ENCODE results near the gene NRXN3.

NRXN3 gene

DNA sequence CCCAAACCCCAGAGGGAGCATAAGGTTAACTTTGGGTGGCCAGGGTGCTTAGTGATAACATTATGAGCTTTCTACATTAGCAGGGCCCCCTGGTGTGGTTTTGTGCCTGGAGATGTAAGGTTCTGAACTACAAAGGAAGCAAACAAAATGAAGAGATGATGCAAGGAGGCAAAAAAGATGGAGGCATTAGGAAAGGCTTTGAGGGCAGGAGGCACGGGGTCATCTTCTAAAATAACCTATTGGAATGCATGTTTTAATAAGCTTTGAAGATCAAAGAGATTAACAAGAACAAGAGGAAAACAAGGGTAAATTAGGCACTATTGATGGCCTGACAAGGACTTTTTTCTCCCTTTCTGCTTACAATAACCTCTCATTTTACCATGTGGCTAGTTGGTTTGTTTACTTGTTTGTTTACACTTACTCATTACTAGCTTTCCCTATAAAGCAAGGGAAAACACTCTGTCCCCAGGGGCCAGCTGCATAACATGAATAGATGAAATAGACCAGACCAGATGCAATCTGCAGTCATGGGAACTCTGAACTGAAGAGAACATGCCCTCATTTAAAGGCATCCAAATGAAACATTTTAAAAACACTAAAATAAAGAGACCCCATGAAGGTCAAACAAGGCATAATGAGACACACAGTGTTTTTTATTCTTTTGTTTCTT is 1650.8 kb downstream of the NRXN3 start:
- no peak for FAIRE-seq

DNA sequence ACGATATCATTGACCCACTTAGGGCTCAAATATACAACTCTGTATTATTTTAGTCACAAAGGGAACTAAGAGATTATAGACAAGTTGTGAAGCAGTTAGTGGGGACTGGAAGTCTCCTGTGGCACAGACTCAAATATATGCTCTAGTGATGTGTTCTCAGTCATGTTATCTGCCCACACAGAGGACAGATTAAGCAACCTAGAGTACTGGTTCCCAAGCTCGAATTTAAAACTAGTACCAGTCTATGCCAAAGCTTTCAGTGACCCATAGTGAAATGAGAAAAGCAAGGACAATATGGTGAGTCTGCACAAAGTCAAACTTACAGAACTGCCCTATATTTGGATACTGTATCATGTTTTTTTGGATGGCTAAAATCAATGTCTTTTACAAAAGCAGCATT is 1651.9 kb downstream of the NRXN3 start:
- no peak for FAIRE-seq

DNA sequence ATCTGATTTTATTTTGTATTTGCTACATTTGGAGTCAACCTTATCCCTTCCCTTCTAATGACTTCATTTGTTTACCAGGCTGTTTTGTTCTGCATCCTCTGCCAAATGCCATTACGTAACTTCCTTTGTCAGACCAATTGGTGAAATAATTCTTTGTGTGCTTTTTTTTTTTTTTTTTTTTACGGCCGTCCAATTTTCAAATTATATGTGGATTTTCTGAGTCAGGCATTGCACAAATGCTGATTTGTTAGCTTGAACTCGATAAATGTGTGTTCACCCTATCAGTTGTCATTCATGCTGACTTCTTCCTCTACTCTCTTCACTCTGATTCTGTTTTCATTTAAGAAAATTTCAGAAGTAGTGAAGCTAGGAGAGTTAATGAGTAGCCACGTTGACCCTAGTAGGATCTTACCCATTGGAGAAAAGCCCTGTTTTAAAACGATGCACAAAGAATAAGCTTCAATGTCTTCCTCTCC is 1654.9 kb downstream of the NRXN3 start:
- no peak for FAIRE-seq

DNA sequence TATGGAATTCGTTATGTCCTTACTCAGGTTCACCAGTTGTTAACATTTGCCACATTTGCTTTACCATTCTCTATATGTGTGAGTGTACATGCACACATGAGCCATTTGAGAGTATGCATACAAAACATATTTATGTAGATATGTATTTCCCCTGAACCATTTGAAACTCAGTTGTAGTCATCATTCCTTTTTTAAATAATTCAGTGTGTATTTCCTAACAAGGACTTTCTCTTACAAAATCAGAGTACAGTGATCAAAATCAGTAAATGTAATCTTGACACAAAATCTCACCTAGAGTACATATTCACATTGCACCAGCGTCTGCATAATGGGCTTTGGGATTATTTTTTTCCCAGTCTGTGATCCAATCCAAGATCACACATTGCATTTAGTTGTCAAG is 1656.2 kb downstream of the NRXN3 start:
- no peak for FAIRE-seq

DNA sequence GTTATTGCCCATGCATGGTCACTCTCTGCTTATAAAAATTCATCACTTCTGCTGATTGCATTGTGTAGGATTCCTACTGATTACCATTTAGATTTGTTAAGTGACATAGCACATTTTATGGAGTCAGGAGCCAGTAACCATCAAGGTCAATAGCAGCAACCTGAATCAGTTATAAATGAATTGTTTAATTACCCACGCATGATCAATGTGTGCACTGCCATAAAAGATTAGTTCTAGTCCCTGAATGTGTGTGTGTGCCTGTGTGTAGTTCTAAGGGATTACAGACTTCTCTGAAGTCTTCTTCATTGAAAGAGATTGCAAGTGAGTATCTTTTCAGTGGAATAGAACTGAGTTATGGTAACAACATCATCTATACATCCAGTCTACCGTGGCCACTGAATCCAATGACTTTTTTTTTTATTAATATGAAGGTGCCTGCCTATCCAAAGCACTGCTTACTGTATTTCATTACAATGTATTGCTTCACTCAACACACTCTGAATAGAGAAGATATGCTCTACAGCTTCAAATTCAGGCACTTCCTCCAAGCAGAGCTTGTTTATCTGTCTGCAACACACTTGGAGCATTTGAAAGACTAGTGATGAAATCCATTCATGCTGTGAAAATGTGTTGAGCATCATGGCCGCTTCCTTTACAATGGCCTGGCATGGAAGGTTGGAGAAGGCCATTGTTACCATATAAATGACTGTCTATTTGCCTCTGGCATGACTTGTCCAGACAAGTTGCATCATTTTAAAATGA is 1659.4 kb downstream of the NRXN3 start:
- FAIRE-seq: no peak

DNA sequence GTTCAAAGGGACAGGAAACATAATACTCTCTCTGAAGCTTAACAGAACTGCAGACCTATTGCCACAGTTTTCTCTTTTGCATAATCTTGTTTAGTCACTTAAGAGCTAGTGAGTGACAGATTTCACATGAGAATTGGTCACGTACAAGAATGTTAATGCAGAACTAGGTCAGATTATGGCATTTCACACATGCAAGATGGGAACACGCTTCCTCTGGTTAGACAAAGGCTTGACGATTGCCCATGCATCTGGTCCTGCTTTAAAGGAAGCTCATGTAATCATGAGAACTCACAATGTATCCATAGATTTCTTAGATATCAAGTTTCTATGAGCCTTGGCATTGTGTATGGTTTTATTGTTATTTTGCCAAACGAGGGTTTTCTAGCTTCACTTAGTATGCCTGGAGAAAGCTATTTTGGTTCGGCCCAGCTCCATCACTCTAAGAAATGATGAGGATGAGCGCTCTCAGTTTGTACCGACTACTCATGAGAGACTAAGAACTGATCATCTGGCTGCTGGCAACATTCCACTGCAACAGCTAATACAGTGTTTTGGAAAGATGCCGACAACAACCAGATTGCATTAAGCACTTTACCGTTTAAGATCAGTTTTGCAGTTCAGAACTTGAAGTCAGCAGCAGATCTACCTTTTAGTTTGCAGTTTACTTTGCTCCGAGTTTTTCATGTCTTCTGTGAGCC is 1661.2 kb downstream of the NRXN3 start:
- no peak for FAIRE-seq

DNA sequence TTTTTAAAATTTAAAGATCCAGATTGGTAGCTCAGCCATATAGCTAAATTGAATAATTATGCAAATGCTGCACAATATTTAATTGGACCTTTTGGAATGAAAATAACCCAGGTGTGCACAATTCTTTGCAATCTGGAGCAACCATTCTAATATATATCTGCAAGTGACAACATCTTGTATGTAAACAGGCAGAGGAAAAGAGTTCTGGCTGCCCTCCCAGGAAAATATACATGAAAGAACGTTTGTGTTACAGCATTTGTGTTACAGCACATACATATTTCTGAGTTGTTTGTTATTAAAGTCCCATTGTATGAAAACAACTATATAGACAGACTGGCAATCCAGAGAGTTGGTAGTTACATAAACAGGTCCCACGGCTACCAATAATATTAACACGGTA is 1663.6 kb downstream of the NRXN3 start:
- FAIRE-seq: no peak

DNA sequence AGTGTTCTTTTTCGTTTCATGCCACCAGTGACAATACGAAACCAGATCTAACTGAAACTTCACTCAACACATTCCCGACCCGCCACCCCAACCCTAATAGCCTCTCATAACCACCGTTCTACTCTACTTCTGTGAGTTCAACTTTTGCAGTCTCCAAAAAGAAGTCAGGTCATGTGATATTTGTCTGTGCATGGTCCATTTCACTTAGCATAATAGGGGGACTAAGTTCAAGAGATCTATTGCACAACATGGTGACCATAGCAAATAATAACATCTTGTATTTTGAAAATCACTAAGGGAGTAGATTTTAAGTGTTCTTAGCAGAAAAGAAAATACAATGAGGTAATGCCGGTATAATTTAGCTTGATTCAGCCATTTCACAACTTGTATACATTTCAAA is 1664.7 kb downstream of the NRXN3 start:
- FAIRE-seq: no peak

DNA sequence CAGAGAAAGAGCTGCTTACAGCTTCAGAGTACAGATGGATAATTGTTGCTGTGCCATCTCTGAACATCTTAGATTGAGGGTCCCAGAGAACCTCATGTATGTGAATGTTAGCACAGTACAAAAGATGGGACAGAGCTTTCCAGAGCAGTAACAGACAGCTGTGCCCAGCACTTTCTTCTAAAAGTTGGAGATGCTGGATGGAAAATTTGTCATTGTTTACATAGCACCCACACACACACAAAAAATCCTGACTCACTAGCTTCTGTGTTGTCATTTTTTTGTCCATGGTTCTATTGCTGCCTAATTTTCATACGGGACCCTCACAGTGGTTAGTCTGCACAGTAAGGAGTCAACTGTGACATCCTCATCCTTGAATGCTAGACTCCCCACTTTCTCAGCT is 1666.4 kb downstream of the NRXN3 start:
- no peak for FAIRE-seq

DNA sequence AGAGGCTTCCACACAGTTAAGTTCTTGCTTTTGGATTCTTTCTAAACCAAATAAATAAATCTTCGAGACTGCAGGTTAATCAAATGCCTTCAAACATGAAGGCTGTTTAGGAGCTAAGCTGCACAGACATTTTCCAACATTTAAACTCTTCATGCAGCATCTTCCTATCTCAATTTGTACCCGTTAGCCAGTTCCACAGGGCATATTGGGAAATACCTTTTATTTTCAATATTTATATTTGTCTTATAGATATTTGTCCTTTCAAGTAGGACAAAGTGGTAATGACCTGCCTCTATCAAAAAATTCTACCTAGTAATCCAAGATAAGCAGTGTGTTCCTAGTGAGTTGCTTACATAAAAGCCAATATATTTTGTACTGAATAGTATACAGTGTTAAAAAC is 1667.5 kb downstream of the NRXN3 start:
- no peak for FAIRE-seq

DNA sequence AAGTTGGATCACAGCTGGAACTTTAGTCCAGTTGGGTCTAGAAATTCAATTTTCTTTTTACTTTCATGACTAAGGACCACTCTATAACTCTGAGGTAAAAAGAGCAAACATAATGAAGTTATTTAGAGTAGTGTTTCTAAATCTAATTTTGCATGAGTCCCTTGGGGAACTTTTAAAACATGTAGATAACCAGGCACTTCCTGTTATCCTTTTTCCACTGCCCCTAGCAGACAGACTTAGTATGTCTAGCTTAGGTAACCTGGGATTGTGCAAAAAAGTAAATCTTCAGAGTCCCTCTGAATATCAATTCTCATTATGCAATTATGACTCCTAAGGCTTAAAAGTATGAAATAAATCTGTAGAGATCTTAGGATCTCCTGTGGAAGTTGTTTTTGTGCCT is 1669.9 kb downstream of the NRXN3 start:
- no peak for FAIRE-seq

DNA sequence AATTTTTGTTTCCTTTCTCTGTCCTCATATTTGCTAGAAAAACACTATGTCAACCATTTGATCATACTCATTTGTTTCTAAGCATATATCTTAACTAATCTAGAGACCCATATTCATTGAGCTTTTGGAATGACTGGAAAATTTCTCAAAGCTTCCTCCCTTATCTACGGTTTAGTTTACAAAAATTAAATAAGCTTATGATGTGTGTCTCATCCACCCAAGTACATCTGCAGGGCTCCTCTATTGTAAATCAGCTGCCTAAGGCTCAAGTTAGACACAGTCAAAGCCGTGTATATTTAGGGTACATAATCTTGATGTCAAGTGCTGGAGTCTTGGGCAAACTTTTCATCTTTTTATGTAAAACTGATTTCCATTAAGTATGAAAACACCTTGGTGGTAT is 1670.7 kb downstream of the NRXN3 start:
- FAIRE-seq: no peak

DNA sequence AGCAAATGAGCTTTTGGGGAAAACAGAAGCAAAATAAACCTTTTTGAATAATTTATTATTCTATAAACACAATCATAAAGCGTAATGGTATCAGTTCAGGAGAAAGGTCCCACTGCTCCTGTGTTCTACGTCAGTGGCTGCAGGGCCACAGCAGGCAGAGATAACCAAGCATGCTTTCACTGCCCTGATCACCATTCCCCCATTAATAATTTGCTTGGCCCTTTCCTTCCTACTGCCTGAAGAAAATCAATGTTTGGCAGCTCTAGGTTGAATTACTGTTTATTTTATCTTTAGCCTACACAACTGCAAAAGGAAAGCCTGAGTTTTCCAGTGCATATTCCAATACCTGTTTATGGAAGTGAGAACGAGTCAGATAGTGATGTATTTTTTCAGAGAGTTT is 1671.3 kb downstream of the NRXN3 start:
- no peak for FAIRE-seq

DNA sequence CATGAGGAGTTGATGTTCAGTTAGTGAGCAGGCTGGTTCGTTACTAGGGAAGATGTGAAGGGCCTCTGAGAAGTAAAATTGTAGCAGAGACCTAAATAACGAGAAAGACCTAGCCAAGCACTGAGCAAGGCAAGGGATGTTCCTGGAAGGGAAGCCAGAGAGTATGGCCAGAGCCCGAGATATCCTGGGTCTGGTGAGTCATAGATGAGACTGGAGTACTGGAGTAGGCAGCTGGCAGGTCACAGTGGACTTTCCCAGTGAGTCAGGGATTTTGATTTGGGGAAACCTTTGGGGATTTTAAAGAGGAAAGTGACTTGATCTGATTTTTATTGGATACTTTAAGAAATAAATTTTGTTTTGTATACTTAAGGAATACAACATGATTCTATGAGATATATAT is 1672.1 kb downstream of the NRXN3 start:
- FAIRE-seq: no peak

DNA sequence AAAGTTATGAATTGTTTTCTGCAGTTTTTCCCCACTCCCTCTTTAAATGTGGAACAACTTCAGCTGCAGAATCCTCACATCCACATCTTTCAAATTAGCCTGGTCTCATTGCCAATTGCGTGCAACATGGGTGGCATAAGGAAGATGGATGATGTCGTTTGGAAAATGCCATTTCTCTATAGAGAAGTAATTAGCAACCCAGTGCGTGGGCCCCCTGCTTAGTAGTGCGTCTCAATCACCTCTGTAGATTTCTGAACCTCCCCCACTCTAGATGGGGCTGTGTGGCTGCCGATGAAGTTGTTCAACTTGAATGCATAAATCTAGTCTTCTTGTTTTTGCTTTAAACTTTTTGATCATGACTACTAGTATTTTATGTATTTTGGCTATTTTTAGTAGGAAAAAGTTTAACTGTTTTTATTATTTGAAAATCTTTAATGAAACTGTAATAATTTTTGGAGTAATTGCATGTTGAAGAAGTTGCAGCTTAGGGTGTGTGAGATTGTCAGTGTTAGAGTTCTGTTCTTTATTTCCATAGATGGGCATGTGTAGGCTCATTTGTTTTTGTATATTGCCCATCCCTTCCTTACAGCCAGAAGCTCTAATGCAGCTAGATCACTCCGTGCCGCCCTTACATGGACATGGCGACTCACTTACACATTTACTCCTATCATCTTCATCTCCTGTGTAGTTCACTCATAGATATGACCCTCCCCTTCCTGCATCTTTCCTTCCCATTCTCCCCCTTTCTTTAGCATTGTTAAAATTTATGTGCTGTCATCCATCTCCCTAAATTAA is 1683.0 kb downstream of the NRXN3 start:
- no peak for FAIRE-seq

DNA sequence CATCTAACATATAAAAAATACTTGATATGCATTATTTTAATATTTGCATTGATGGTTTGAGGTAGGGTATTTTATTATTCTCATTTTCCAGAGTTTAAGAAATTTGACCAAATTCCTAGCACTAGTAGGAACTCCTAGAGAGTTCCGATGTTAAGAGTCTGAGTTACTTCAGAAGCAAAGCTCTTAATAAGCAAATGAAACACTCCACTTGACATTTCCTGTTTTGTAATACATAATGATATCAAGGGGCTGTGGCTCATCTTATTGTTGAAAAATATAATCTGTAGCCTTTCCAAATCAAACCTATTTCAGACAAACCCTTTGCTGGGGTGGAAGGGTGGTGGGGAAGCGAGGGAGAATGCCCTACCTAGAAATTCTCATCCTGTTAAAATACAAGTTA is 1685.6 kb downstream of the NRXN3 start:
- no peak for FAIRE-seq

DNA sequence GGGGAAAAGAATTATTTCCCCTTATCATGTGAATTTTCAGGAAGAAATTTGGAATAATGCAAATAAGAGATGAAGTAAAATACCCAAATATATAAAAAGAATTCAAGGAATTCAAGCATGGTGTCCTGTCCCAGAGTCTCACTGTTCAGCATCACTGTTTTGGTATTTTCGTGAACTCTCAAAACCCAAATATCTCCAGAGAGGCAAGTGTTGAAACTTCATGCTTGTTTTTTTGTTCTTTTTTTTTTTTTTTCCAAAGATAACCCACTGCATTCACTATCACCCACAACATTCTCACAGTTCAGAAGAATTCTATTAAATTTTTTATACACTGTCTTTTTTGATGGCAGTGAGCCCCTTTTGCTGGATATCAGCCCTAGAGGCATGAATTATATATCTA is 1686.2 kb downstream of the NRXN3 start:
- no peak for FAIRE-seq

DNA sequence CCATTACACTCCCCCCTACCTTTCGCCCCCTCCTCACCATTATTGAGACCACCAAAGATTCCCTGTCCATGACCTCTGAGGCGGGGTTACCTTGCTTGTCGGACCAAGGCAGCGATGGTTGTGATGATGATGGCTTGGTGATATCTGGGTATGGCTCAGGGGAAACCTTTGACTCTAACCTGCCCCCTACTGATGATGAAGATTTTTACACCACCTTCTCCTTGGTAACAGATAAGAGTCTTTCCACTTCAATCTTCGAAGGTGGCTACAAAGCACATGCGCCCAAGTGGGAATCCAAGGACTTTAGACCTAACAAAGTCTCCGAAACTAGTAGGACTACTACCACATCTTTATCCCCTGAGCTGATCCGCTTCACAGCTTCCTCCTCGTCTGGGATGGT is 1690.9 kb downstream of the NRXN3 start:
- FAIRE-seq: no peak

DNA sequence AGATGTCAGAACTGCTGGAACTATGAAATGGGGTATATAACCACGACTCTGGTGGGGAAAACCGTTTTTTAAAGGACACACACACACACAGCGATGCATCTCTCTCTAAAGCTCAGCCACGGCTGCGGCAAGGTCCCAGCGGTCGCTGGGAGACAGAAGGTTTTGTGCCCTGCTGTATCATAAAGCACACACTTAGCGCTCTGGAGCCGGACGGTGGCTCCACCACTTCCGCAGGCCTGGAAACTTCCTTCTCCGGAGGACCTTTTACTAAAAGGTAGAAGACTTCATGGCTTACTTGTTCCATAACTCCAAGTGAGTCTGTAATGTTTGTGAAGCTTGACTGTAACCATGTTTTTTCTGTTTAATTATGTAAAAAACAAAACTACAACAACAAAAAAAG is 1691.9 kb downstream of the NRXN3 start:
- FAIRE-seq: no peak

DNA sequence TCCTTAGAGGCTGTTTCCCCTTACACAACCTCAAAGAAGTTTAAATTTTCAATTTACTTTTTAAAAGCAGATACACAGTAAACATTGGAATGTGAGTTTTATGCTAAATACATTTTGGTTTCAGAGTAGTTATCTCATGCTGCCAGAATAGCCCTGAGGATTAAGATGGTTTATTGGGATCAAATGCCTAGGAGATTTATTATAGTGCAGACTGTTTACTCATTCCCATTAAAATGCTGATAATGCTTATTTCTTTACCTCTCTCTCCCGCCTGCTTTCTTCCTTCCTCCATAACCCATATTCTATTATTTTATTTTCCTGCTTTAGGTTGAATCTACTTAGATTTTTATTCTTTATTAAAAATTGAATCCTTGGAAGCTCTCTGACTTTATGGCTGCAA is 1701.0 kb downstream of the NRXN3 start:
- FAIRE-seq: no peak

DNA sequence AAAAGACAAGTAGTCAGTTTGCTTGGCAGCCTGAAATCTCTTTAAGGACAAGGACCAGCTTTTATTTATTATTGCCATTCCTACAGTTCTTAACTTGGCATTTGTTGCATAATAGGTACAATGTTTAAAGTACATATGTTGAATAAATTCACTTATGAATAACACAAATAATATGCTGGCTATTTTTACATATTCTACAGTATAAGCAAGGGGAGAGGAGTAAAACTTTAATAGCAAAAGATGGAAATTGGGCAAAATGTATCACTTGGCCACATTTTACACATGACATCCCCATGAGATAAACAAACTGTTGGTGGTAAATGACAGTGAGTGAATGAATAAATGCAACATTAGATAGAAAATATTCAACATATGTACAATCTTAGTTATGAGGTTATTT is 1708.1 kb downstream of the NRXN3 start:
- FAIRE-seq: no peak

DNA sequence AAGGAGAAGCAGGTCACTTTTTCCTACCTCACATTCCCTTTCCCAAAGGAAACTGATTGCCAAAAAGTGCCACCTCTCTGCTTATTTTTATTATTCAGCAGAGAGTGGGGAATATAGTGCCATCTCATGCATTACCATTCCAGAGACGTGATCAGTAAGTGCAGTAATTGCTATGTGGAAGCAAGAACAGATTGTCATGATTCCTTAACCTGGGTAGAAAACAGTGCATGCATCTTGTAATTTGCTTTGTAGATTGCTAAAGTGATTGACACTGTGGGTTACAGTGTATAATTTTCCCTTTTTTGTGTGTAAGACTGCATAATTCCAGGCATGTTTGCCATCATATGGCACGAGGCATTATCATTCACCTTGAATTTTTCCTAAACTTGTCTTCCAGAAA is 1708.6 kb downstream of the NRXN3 start:
- FAIRE-seq: no peak

DNA sequence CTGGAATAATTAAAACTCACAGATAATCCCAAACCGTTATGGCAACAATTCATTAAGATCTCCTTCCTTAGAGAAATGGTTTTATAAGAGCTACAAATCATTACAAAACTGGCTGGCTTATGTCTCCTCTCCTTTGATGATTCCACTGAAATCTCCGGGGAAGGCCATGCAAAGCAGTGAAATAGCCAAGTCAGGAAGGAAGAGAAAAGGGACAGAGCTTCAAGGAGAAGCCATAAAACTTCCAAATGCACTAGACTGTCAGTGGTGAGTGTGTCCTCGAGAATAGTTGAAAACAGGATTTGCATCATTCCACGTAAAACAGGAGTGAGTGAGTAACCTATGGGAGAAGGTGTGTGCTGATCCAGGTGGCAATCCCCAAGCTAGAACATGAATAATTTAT is 1711.1 kb downstream of the NRXN3 start:
- FAIRE-seq: no peak
